Endometrial microvascular endothelial cells (primary cell): Measurements from ENCODE around the gene SOWAHA. TPM values are rescaled to one million over a fixed set of nuclear protein-coding genes. Genes with fewer than 3 reads are reported as not detected.

Experiments
- in situ Hi-C: cut with HindIII; loops from 2 replicates; pipeline ENCODE4 v1.10.0; 2017; ENCODE audit warnings: low sequenced_read_pairs, low pct_unique_long_range_greater_than_20kb; ENCODE audit errors: inconsistent ontology term
- total RNA-seq: library from RNA; depleted of rRNA; stranded (reverse); fragments of >200 nt; gene quantifications from one replicate; pipeline ENCODE4 v1.2.3, GENCODE V29; 2015; ENCODE audit errors: inconsistent ontology term

Gene SOWAHA
- not detected for total RNA-seq

- in situ Hi-C loops = no loop called here
Observed at GRCh38 chr5:132812781-132813598, at the start of gene SOWAHA. Gene SOWAHA, plus strand, starts transcription at chr5:132813302. Its CDS starts 320 bp downstream, at chr5:132813622.

GRCh38 chr5:132764051-132764450 is 49.1 kb upstream of the SOWAHA start:
- in situ Hi-C loops = no loop called here

GRCh38 chr5:132764671-132765238 is 48.3 kb upstream of the SOWAHA start:
- in situ Hi-C loops = no loop called here

- in situ Hi-C loops = no loop called here
Observed at GRCh38 chr5:132765311-132766019, 47.6 kb upstream of the SOWAHA start.

- in situ Hi-C loops = no loop called here
Observed at GRCh38 chr5:132766020-132766805, 46.9 kb upstream of the SOWAHA start.

- in situ Hi-C loops = no loop called here
Observed at GRCh38 chr5:132766806-132767055, 46.4 kb upstream of the SOWAHA start.

- in situ Hi-C loops = no loop called here
Observed at GRCh38 chr5:132767150-132767549, 46.0 kb upstream of the SOWAHA start.

- in situ Hi-C loops = no loop called here
Observed at GRCh38 chr5:132768485-132768868, 44.6 kb upstream of the SOWAHA start.

GRCh38 chr5:132770476-132771159 is 42.5 kb upstream of the SOWAHA start:
- in situ Hi-C loops = no loop called here

GRCh38 chr5:132771503-132771998 is 41.6 kb upstream of the SOWAHA start:
- in situ Hi-C loops = no loop called here

GRCh38 chr5:132772291-132773070 is 40.6 kb upstream of the SOWAHA start:
- in situ Hi-C loops = no loop called here

- in situ Hi-C loops = no loop called here
Observed at GRCh38 chr5:132773114-132773513, 40.0 kb upstream of the SOWAHA start.

GRCh38 chr5:132773601-132774355 is 39.3 kb upstream of the SOWAHA start:
- in situ Hi-C loops = no loop called here

GRCh38 chr5:132774406-132774805 is 38.7 kb upstream of the SOWAHA start:
- in situ Hi-C loops = no loop called here

GRCh38 chr5:132774896-132775295 is 38.2 kb upstream of the SOWAHA start:
- in situ Hi-C loops = no loop called here

- in situ Hi-C loops = no loop called here
Observed at GRCh38 chr5:132775476-132775961, 37.6 kb upstream of the SOWAHA start.
